HG03521 (cell line): Measurements from ENCODE around the gene TUBGCP6.

Experiments used
- ATAC-seq: cut with Tn5 transposase; IDR thresholded peaks from one replicate; pipeline ENCODE4 v1.9.1; 2021; ENCODE audit warnings: mild to moderate bottlenecking, moderate library complexity; ENCODE audit not compliant: unreplicated experiment

Gene TUBGCP6

GRCh38 chr22:50227579-50228215, 17.1 kb downstream of the TUBGCP6 start:
- no peak for ATAC-seq

- ATAC-seq: no peak
Measured at GRCh38 chr22:50226875-50227165, 18.0 kb downstream of the TUBGCP6 start.

- no peak for ATAC-seq
Measured at GRCh38 chr22:50226063-50226874, 18.6 kb downstream of the TUBGCP6 start.

- no peak for ATAC-seq
Measured at GRCh38 chr22:50225200-50225969, 19.4 kb downstream of the TUBGCP6 start.

DNA sequence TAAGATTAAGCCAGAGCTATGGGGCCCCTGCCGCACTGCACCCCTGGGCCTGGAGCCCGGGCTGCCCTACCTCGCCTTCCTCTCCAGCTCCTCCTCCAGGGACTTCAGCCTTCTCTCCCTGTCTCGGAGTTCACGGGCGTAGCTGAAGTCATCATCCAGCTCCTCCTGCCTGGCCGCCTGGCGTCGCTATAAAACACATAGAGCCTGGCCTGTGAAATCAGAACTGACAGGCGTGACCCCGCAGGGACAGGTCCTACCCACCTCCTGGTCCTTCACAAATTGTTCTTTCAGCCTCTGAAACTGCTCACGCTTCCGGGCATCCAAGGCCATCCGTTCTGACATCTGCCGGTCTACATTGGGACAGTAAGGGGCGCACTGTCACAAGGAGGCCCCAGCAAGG, 20.8 kb downstream of the TUBGCP6 start:
- no peak for ATAC-seq

GRCh38 chr22:50222508-50222907, 22.3 kb downstream of the TUBGCP6 start:
- no peak for ATAC-seq

DNA sequence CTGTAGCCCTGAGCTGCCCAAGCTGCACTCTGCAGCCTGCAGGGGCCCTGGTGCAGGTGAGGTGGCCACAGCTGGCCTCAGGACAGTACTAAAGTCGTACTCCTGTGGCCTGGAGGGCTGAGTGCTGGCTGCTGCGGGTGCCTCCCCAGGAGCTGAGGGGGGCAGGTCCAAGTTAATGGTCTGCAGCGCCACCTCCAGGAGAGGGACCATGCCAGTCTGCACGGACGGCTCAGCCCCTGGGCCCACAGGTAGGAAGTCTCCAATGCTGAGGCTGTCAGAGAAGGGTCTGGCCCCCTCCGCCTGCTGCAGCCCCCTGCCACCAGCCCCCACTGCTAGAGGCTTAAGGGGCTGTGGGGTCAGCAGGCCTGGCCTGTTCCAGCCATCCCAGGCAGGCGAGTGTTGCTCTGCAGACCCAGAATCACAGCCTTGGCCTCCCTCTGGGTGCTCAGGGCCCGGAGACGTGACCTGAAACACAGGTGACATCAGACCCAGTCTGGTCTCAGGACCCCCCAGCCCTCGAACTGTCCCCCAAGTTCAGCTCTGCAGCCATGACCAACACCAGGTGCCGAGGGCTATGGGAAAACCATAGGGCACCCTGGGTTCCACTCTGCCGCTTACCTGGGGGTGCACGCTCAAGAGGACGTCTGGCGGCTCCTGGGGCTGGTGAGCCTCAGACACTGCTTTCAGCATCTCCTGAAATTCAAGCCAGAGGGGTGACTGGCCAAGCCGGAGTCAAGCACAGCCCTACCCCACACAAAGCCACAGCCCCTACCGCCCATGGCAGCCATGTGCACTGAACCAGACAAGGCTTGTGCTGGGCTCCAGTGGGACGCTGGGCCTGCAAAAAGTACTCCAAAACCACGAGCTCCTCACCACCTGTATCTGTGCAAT, 23.2 kb downstream of the TUBGCP6 start:
- ATAC-seq: no peak

- no peak for ATAC-seq
Measured at GRCh38 chr22:50220603-50221409, 24.0 kb downstream of the TUBGCP6 start.

DNA sequence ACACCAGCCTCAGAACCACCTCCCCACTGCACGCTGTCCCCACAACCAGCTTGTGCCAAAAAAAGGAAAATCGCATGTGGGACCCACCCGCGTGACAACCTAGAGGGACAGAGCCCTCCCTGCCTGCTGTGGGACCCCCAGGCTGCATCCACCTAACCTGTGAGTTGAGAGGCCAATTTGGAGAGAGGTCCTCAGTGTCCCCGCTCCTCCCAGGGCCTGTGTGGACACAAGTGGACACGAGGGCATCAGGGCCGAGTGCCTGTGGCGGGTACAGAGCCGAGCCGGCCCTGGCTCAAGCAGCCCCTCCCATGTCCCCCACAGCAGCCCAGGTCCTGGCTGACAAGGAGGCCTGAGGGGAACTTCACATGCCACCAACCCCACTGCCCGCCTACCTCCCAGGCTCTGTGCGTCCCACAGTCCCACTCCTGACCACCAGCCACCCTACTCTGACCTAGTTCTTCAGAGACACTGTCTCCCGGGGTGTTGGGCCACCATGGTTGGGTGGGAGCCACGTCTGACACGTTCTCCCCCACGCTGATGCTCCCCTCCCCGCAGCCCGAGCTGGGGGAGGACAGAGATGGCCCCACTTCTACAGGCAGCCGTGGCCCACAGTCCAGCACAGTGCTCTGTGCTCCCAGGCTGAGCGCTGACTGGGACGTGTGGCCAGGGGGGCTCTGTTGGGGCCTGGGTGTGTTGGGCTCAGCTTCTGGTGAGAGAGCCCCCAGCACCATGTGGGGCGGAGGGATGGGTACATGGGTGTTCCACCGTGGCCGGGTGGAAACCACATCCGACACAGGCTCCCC, 24.8 kb downstream of the TUBGCP6 start:
- ATAC-seq: no peak

DNA sequence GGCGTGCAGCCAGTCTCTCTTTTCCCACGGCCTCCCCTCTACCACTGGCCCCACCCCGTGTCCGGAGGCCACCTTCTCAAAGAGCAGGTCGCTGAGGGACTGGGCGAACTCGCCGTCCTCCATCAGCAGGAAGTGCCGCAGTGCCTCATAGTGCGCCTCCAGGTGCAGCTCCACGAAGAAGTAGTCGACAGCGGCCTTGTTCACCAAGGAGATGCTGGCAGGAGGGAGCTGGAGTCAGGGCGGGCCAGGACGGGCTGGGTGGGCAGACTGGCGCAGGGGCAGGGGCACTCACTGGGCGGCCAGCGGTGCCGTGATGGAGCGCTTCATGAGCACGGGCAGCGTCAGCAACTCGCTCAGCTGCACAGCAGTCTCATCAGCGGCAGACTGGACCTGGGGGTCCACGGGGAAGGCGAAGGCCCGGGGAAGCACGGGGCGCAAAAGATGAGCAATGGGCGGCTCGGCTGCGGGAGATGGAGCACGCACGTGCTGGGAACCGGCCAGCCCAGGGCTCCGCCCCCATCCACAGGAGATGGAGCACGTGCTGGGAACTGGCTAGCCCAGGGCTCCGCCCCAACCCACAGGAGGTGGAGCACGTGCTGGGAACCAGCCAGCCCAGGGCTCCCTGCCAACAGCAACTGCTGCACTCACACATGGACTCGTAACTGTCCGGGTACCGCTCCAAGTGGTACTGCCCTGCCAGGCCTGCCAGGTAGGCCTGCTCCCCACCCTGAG, 25.7 kb downstream of the TUBGCP6 start:
- ATAC-seq: no peak

GRCh38 chr22:50218153-50218995, 26.4 kb downstream of the TUBGCP6 start:
- no peak for ATAC-seq

DNA sequence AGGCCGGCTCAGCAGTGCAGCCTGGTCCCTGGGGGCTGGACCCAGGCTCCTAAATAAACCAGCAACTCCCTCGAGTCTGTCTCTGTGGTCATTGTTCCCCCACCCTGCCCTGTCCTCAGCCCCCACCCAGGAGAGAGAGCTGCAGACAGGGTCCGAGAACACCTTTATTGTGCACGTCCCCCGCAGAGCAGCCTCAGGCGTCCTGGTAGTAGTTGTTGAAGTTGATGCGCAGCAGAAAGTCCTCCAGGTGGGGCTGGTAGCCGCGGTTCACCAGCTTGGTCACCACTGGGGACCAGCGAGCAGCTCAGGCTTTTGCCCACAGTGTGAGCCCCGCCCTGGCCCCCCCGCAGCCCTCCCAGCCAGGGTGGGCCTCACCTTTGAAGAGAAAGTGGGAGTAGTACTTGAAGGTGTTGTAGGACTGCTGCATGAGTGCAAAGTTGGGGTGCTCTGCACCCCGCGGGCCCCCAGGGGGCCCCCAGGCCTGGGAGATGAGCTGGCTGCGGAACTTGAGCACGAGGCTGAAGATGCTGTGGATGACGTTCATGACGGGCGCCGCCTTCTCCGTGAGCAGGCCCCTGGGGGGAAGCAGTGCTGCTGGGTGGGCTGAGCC, 27.2 kb downstream of the TUBGCP6 start:
- ATAC-seq: no peak

GRCh38 chr22:50216684-50217520, 27.9 kb downstream of the TUBGCP6 start:
- ATAC-seq: no peak

GRCh38 chr22:50216055-50216683, 28.7 kb downstream of the TUBGCP6 start:
- ATAC-seq: no peak

GRCh38 chr22:50215297-50216054, 29.3 kb downstream of the TUBGCP6 start:
- ATAC-seq: no peak
